ENCODE measurements around the gene FYCO1.

Gene FYCO1

GRCh38 chr3:45895686-45896468 is 99.7 kb downstream of the FYCO1 start:
- no peaks in the 10 kb centered on the region for H3K27me3 ChIP-seq
- TF ChIP-seq Cebpa-rat (IDR thresholded peaks at IDR 0.05) = no peak
- no peak overlapping the region for H3K4me2 ChIP-seq
- no peak overlapping the region for H3K27ac ChIP-seq
- peaks cover 8 to 25% (median 10%) of the 10 kb centered on the region in 10 experiments; a peak in 18 of 20 replicates for H3K4me1 ChIP-seq
- H3K36me3 ChIP-seq = no peaks in the 10 kb centered on the region
- H3K4me3 ChIP-seq = no peak overlapping the region
- H3K9ac ChIP-seq = no peak overlapping the region
- no peaks in the 10 kb centered on the region for H4K20me1 ChIP-seq
- H3K9me3 ChIP-seq (replicated peaks in 1 of 11) = no peaks in the 10 kb centered on the region

- Histone ChIP-seq H3K9ac (no peak overlapping the region), H3K36me3 (no peaks in the 10 kb centered on the region), H3K9me3 (replicated peaks in 1 of 11) (no peaks in the 10 kb centered on the region), H3K27me3 (no peaks in the 10 kb centered on the region), H3K27ac (no peak overlapping the region), H3K4me2 (peak overlapping the region in 2 of 11 experiments; percentile 10 to 14; a peak in 3 of 22 replicates), H3K4me3 (no peak overlapping the region), H4K20me1 (no peaks in the 10 kb centered on the region), H3K4me1 (peaks cover 22 to 36% (median 27%) of the 10 kb centered on the region in 10 experiments)
- no peak for TF ChIP-seq Cebpa-rat (IDR thresholded peaks at IDR 0.05)
These were observed 101.6 kb downstream of the FYCO1 start for GRCh38 chr3:45894015-45894414.

GRCh38 chr3:45892161-45892560 is 103.5 kb downstream of the FYCO1 start:
- Histone ChIP-seq H4K20me1 (no peaks in the 10 kb centered on the region), H3K27ac (no peak overlapping the region), H3K27me3 (no peaks in the 10 kb centered on the region), H3K4me1 (peaks cover 22 to 42% (median 31%) of the 10 kb centered on the region in 10 experiments), H3K9me3 (replicated peaks in 1 of 11) (no peaks in the 10 kb centered on the region), H3K4me2 (0 out of 22 replicates have a peak overlapping the region, but pooled peaks of 1 of the 11 experiments have one; percentile 8), H3K36me3 (no peaks in the 10 kb centered on the region), H3K9ac (no peak overlapping the region), H3K4me3 (no peak overlapping the region)
- no peak for TF ChIP-seq Cebpa-rat (IDR thresholded peaks at IDR 0.05)

GRCh38 chr3:45890405-45890804 is 105.2 kb downstream of the FYCO1 start:
- H3K9ac ChIP-seq = peak overlapping the region in 1 of 11 experiments; percentile 14; a peak in 1 of 22 replicates
- no peaks in the 10 kb centered on the region for H3K9me3 ChIP-seq (replicated peaks in 1 of 11)
- TF ChIP-seq Cebpa-rat (IDR thresholded peaks at IDR 0.05) = no peak
- no peak overlapping the region for H3K27ac ChIP-seq
- no peak overlapping the region for H3K4me3 ChIP-seq
- H3K27me3 ChIP-seq = no peaks in the 10 kb centered on the region
- H3K4me1 ChIP-seq = peaks cover 22 to 42% (median 31%) of the 10 kb centered on the region in 10 experiments
- no peaks in the 10 kb centered on the region for H4K20me1 ChIP-seq
- peak overlapping the region in 10 of 11 experiments; percentile 8 to 78 (median 48); a peak in 19 of 22 replicates for H3K4me2 ChIP-seq
- H3K36me3 ChIP-seq = no peaks in the 10 kb centered on the region

GRCh38 chr3:45889337-45889736 is 106.3 kb downstream of the FYCO1 start:
- H3K9ac ChIP-seq = no peak overlapping the region
- H3K4me3 ChIP-seq = no peak overlapping the region
- H3K36me3 ChIP-seq = no peaks in the 10 kb centered on the region
- no peaks in the 10 kb centered on the region for H3K9me3 ChIP-seq (replicated peaks in 1 of 11)
- TF ChIP-seq Cebpa-rat (IDR thresholded peaks at IDR 0.05) = no peak
- no peak overlapping the region for H3K27ac ChIP-seq
- peak overlapping the region in 9 of 11 experiments; percentile 3 to 52 (median 32); a peak in 12 of 22 replicates for H3K4me2 ChIP-seq
- no peaks in the 10 kb centered on the region for H4K20me1 ChIP-seq
- H3K27me3 ChIP-seq = no peaks in the 10 kb centered on the region
- H3K4me1 ChIP-seq = peaks cover 13 to 42% (median 30%) of the 10 kb centered on the region in 10 experiments

GRCh38 chr3:45887759-45888511 is 107.7 kb downstream of the FYCO1 start:
- no peaks in the 10 kb centered on the region for H4K20me1 ChIP-seq
- H3K36me3 ChIP-seq = no peaks in the 10 kb centered on the region
- H3K4me1 ChIP-seq = peaks cover 6 to 38% (median 30%) of the 10 kb centered on the region in 10 experiments; a peak in 19 of 20 replicates
- H3K9ac ChIP-seq = no peak overlapping the region
- H3K9me3 ChIP-seq (replicated peaks in 1 of 11) = no peaks in the 10 kb centered on the region
- H3K4me2 ChIP-seq = peak overlapping the region in 1 of 11 experiments; percentile 39; a peak in 1 of 22 replicates
- no peak overlapping the region for H3K27ac ChIP-seq
- no peak overlapping the region for H3K4me3 ChIP-seq
- no peak for TF ChIP-seq Cebpa-rat (IDR thresholded peaks at IDR 0.05)
- H3K27me3 ChIP-seq = no peaks in the 10 kb centered on the region

- H3K36me3 ChIP-seq = no peaks in the 10 kb centered on the region
- TF ChIP-seq Cebpa-rat (IDR thresholded peaks at IDR 0.05) = no peak
These were observed 108.3 kb downstream of the FYCO1 start for GRCh38 chr3:45887285-45887684.

GRCh38 chr3:45885979-45886705 is 109.5 kb downstream of the FYCO1 start, which contains the start of gene CCR9:
TSS of gene CCR9 (plus strand) at chr3:45886543. CDS start at chr3:45894934, 8,391 bp downstream.
- H3K27me3 ChIP-seq = no peaks in the 10 kb centered on the region
- no peaks in the 10 kb centered on the region for H4K20me1 ChIP-seq
- H3K4me1 ChIP-seq = peaks cover 6 to 27% (median 23%) of the 10 kb centered on the region in 10 experiments; a peak in 19 of 20 replicates
- no peak within 1 kb of the TSS for H3K4me2 ChIP-seq
- H3K4me3 ChIP-seq = no peak within 1 kb of the TSS
- H3K9me3 ChIP-seq (replicated peaks in 1 of 11) = no peaks in the 10 kb centered on the region
- H3K27ac ChIP-seq = no peak within 1 kb of the TSS
- no peaks in the 10 kb centered on the region for H3K36me3 ChIP-seq
- no peak for TF ChIP-seq Cebpa-rat (IDR thresholded peaks at IDR 0.05)
- no peak within 1 kb of the TSS for H3K9ac ChIP-seq

More at GRCh38 chr3:45887285-45887684, 108.3 kb downstream of the FYCO1 start:
- Histone ChIP-seq H3K4me2 (no peak overlapping the region), H3K4me3 (no peak overlapping the region), H3K27me3 (no peaks in the 10 kb centered on the region), H3K27ac (no peak overlapping the region), H3K9me3 (replicated peaks in 1 of 11) (no peaks in the 10 kb centered on the region), H3K4me1 (peaks cover 6 to 34% (median 30%) of the 10 kb centered on the region in 10 experiments; a peak in 19 of 20 replicates), H3K9ac (no peak overlapping the region), H4K20me1 (no peaks in the 10 kb centered on the region)
